Measurements from ENCODE around the gene ADRA2C.

Gene ADRA2C

DNA sequence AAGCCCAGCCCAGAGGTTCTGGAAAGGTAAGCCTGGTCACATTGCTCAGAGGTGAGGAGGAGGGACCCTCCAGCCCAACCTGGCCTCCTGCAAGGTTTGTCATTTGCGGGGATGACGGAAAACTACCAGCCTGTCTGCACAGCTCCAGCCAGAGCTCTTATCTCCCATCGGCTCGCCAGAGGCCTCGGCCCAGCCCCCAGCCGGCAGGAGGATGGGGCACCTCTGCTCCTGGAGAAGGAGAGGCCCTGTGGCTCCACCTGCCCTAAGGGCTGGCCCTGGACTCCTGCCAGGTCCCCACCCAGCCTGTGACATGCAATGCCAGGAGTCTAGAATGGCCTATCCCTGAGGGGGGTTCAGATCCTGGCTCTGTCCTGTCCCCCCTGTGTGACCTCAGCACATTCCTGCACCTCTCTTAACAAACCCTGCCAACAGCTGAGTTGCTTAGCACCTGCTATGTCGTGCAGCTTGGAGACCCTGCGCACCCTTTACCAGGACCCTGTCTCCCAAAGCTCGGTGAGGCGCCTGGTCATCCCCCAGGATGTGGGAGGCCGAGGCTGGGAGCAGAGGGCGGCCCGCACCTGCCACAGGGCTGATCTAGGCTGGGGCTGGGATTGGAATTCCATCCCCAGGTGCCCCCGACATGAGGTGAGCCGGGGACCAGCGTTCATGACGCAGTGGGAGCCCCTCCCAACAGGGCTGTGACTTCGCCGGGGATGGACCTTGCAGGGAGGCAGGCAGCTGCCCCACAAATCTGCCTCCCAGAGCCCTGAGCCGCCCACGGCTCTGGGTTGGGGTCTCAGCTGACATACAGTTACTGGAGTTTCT, 14.4 kb downstream of the ADRA2C start:
- no peak for DNase-seq

DNA sequence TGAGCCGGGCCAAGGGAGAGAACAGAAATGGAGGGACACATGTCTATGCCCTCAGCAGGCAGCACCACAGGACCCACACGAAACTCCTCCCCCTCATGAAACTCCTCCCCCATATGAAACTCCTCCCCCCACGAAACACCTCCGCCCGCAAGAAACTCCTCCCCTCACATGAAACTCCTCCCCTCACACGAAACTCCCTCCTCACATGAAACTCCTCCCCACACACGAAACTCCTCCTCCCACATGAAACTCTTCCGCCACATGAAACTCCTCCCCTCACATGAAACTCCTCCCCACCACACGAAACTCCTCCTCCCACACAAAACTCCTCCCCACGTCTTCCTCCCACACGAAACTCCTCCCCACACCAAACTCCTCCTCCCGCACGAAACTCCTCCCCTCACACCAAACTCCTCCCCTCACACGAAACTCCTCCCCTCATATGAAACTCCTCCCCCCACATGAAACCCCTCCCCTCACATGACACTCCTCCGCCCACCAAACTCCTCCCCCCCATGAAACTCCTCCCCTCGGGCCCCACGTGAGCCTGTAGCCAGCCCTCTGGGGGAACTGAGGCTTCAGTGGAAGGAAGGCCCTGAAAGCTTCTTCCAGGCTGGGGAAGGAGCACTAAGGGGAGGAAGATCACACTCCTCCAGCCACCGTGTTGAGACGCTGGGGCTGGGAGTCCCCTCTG, 15.2 kb downstream of the ADRA2C start:
- DNase-seq: no peak

DNA sequence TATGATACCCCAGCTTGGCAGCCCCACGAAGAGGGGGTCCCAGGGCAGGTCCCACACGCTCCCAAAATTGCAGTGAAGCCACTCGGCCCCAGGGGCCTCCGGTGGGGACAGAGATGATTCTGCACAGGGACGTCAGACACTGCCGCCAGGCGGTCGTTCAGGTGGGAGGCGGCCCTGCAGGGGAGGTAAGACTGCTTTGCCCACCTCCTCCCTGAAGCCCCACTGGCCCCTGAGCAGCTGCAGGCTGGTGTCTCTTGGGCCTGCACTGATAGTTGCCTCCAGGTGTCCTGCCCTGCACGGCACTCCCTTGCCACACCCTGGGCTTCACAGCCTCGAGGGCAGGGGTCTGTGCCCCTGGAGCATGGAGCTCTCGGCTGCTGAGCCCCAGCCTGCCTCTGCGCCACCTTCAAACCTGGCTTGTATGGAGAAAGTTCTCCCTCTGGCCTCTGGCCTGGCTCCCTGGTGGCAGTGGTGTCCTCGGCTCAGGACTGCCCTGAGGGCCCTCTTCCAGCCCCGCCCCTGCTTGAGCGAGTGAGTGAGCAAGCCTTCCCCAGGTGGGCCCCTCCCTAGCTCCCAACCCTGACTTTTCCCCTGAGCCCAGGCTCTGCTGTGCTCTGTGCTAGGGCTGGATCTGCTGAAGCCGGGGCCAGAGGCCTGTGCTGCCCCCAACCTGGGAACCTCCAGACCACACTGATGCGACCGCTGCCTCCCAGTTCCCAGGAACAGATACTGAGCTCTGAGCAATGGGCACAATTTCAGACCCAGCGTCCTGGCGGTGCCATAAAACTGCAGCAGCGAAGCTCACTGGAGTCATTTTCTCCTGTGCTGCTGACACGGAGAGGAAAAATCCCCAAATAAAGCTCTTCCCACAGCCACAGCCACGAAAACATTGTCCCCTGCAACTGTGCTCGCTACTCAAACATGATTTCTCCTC, 16.1 kb downstream of the ADRA2C start:
- DNase-seq: no peak

DNA sequence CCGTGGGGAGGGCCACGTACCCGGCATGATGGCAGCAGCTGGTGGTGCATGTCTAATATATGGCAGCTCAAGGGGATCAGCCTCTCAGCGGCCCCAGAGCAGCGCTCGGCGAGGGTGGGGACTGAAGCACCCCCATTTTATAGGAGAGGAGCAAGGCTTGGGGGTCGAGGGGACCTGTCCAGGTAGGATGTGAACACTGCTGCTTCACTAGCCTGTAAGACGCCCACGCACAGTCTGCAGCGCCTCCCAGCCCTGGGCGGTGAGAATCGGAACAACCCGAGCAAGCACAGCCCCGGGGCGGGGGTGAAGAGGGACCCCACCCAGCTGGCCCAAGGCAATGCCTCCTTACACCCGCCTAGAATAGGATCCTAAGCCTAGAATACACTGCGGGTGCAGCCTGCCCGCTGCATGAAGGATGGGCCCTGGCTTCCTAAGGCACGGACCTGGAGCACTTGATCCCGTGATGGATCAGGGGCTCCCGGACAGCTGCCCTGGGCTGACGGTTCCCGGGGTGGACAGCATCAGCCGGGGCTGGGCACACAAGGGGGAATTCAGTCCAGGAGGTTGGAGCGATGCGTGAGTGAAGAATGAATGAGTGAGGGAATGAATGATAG, 17.6 kb downstream of the ADRA2C start:
- no peak for DNase-seq

DNA sequence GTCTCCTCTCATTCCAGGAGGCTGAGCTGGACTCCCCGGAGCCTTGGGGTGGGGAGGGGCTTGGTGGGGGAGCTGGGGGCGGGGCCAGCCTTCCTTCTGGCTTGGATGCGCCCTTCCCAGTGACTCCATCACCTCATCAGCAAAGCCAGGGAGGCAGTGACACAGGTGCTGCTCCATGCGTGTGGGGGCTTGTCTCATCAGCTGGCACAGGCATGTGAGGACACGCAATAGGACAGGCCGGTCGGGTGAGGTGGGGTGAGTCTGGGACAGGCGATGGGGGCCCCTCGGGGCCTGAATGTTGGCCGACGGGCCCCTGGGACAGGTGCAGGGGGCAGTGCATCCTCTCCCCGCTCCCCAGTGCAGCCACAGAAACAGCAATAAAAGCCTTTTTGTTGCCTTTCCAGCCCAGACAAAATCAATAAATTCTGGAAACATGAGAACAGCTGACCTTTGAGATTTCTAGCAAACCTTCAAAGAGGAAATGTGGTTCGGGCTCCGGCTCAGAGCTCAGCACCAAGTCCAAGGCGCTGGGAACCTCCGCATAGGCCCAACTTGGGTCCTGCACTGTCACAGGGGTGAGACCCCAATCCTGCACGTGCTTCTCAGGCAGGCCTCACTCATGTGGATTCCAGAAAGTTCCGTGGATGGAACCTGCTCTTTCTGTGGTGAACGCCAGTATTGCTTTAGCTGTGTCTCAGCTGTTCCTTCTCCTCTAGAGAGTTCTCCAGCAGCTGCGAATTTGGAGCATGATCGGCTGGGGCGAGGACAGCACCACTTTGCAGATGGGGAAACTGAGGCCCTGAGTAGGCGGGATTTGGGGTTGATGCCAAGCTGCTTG, 18.5 kb downstream of the ADRA2C start:
- no peak for DNase-seq

DNA sequence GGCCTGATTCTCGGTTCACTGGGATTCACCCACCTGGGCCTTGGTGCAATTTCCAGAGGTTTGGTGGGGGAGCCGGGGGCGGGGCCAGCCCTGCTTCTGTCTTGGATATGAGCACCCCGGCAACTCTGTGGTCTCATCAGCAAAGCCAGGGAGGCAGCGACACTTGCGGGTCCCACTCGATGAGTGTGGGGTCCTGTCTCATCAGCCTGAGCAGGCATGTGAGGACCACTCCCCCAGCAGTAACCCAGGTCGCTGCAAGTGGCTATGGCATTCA, 19.0 kb downstream of the ADRA2C start:
- DNase-seq: no peak

DNA sequence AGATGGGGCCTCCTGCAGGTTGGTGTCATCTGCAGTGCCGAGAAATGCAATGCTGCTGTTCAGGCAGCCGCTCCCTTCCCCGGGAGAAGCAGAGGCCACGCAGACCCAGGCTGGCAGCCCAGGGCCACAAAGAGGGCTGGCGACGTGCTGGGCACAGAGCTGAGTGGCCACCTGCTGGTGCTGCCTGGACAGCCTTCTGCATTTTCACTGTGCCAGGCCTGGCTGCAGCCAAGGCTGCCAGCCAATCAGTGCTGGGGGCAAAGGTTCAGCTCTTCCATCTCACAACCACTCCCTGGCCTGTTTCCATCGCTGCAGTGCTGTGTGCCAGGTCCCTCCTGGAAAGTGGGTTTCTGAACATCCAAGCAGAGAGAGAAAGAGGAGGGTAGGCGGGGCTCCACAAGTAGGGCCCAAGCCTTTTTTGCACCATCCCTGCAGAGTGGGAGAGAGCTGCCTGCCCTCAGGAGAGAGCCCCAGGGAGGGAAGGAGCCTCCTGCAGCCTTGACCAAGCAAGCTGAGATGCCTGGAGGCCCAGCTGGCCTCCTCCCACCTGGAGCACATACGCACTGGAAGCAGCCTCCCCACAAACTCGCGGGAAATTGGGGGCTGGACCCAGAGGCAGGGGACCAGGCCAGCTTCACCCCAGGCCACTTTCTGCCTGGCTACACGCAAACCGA, 20.1 kb downstream of the ADRA2C start:
- no peak for DNase-seq

DNA sequence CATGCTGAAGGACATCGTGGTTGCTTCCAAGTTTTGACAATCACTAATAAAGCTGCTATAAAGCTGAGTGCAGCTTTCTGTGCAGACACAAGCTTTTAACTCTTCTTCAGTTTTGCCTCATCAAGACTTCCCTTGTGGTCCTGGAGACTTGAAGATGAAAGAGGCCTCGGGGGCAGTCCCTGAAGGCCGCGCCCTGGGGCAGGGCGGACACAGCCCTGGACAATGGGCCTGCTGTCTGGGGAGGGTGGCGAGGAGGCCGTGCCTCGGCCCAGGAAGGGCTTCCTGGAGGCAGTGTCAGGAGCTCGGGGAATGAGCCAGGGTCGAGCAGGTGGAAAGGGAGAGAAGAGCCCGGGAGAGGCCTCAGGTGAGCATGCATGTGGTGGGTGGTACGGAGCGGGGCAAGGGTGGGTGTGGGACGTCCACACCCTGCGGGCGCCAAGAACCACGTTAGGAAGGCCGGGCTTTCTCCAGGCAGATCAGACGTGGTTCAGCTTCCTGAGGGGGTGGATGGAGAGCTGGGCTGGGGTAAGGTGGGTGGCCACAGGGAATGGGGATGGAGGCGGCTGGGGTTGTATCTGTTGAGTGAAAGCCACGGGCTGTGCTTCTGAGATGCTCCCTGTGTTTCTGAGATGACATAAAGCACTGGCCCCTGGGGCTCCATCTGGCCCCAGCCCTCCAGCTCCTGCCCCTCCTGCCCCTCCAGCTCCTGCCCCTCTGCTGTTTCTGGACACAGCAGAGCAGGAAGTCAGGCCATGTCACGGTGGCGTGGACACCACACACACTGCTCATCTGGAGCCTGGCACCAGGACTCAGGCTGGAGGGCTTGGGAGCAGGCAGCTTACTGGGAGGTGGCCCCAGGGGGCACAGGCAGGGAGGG, 21.5 kb downstream of the ADRA2C start:
- DNase-seq: no peak

DNA sequence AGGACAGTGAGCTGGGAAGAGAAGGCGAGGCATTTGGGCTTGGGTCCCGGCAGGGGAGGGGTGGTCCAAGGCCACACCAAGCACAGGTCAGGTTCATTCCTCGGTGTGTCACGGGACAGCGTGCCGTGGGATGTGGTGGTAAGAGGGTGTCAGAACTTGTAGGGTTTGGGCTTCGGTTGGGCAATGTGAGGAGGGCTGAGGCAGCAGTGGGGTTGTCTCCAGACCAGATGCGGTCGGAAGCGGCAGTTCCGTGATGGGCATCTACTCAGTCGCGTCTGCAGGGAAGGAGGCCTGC, 22.1 kb downstream of the ADRA2C start:
- DNase-seq: no peak

DNA sequence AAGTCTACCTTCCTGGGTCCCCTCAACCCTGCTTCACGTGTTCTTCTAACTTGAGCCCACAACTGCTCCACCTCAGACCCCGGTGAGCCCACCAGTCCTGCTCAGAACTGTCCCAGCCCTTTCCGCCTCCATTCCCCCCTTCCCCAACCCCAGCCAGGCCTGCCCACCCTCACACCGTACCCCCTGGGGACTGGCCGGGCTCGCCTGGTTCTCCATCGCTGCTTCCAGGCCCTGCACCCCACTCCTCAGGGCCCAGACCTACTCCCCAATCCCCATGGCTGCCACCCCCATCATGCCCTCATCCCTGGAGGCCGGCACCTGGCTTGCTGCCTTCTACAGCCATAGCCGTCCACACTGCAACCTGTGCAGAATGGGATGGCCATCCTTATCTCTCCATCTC, 23.4 kb downstream of the ADRA2C start:
- DNase-seq: no peak

DNA sequence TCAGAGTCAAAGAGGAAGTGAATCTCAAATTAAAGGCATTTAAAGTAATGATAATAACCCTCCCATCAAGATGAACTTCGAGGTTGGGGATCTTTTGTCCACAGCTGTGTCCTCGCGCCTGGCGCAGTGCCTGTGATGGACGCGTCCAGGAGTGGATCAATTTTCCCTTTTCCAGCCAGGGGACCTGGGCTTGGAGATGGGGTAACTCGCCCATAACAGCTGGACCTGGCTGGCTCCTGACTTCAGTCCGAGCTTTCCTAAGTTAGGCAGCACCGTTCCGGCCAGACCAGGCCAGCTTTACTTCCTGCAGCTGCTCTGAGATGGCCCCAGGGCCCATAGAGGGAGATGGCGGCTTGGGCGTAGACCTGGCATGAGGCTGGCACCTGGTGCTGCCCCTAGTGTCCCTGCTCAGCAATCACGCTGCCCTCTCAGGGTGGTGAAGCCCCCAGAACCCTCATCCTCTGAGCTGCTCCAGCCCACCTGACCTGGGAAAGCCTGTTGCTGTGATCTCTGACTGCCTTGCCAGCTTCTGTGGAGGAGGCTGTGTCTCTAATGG, 23.9 kb downstream of the ADRA2C start:
- DNase-seq: no peak

DNA sequence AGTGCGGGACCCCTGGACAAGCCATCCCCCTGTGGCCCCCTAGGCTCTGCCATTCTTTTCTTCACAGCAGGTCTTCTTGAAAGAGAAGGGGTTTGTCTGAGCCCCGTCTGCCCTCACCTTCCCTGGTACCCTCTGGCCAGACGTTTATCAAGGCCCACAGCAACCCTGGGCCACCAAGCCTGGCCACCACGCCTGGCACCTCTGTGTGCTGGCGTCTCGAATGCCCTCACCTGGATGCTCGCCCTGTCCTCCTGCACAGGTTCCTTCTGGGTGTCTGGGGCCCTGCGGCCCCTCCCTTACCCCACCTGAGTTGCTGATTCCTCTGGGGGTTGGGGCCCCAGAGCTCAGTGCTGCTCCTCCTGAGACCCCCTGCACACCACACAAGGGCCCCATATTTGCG, 25.1 kb downstream of the ADRA2C start:
- DNase-seq: no peak

DNA sequence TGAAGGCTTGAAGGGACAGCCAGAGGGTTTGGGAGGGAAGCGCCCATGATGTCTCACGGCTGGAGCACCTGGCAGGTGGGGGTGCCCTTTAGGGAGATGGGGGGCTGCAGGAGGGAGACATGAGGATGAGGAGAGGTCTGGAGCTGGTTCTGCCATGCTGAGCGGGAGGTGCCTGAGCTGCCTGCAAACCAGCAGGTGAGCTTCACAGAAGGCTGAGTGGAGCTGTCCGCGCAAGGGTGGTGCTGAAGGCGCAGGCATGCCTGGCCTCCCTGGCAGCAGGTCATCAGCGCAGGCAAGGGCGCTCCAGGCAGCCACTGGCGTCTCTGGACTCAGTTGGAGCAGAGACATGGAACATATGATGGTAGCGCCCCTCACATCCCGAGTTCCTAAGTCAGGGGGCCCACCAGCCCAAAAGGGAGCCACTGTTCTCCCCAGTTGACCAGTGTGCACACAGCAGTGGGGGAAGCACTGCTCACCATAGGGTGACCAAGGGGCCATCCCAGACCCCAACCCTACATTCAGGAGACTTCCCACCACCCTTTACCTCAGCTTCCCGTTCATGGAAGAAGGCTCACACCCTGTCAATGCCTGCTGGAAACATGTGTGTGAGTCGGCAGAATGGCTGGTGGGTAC, 25.8 kb downstream of the ADRA2C start:
- DNase-seq: no peak

DNA sequence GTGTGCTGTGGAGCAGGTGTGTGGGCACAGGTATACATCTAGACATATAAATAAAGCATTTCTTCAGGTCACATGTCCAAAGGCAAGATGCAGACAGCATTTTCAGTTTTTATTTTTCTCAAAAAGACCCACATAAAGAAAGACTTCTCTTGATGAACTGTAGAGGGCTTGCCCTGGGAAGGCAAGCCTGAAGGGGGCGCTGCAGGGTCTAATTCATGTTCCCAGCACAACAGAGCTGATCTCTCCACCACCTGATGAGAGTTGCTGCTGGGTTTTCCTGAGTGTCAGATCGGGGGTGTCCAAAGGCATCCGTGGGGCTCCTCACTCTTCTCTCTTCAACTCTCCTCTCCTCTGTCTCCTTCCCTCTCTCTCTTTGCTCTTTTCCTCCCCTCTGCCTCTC, 26.6 kb downstream of the ADRA2C start:
- DNase-seq: no peak

DNA sequence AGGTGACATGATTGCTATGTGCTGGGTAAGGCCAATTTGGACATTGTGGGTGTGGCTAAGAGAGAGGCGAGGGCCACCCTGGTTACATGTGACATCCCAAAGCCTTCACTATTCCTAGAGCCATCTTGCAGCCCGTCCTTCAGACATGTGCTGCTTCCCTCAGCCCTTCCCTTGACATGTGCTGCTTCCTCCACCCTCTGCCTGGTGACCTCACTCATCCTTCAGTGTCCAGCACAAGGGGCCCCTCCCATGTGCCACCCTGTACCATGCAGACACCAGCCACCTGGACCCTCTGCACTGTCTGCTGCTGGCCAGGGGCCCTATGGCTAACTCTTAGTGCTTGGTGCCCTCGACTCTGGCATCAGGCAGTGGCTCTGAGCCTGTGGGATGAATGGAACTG, 27.4 kb downstream of the ADRA2C start:
- no peak for DNase-seq

DNA sequence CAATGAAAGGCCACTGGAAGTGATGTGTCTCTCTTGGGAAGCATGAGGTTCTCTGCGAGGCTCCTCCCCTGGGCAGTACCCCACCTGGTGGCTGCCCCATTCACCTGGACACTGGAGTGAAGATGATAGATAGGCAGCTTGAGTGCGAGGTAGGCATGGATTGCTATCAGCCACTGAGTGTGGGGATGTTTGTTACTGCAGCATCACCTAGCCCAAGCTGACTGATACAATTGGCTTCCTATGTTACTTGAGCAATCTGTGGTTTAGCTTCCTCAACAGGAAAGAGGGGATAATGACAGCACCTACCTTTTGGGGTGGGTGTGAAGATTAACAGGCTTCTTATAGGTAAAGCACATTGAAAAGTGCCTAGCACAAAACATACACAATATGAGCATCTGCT, 30.8 kb downstream of the ADRA2C start:
- DNase-seq: no peak

DNA sequence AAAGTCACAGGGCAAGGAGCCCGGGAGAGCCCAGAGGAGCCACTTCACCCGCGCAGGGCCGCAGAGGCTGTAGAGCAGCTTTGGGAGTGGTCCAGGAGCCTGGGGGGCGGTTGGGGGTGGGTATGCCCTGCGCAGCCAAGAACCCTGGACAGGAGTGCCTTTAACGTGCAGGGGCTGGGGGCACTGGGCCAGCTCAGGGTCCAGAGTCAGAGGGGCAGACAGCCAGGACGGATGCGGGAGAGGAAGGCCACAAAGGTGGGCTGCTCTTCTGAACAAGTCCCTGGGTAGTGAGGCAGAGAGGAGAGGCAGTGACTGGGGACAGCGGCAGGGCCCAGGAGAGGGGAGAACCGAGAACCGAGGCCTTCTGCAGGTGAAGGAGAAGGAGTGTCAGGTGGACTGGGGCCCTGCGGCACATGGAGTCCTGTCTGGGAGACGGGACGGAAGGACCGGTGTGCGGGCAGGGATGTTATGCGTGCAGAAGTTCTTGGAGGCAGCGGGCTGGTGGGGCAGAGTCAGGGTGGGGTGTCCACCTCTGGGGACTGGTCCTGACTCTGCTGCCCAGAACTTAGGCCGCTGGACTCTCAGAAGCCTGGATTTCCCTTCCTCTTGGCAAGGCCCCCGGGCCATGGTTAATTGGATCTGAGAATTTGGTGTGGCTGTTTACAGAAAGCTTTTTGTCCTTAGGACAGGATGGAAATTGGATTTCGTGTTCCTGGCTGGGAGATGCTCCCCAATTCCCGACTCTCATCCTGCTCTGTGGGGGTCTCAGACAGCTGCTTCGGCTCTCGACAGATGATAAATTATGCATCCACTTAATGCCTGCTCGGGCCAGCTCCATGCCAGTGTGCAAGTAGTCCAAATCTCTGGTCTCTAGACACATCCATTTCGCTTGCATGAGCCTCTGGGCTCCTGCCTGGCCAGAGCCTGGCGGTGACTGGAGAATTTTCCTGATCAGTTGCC, 31.9 kb downstream of the ADRA2C start:
- no peak for DNase-seq

DNA sequence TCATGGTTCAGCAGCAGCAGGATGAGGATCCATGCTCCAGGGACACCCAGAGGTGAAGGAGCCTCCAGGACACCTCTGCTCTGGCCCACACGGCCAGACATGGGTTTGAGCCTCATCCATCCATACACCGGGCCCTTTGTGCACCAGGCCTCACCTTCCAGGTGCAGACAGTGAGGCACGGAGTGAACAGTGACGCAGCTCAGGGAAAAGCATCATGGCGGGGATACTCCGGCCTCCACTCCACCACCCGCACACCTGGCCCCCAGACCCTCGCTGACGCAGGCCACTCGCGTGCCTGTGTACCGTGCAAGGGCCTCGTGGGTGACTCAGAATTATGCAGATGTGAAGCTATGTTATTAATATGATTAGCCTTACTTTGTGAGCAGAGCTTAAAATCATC, 33.3 kb downstream of the ADRA2C start:
- no peak for DNase-seq

DNA sequence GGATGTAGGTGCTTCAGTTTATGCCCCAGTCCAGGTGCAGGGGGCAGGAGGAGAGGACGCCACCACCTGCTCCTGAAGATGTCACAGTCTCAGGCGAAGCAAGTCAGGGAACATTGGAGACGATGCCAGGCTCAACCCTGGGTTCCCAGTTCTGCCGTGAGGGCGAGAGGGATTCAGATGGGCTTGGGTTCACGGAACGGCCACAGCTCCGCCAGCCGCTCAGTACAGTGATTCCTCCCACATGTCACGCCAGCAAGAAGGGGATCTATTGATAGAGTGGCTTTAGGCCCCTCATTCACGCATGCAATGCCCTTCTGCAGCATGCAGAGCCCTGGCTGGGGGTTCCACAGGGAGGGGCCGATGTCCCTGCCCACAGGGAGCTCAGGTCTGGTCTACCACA, 34.2 kb downstream of the ADRA2C start:
- no peak for DNase-seq
